KMS-11 (cell line): ENCODE data around the gene TMEM108.

ENCODE experiments used
- H2AFZ ChIP-seq: fragments of 200-600 bp; sonication (generic); 2 replicates; pipeline ENCODE4 v1.6.1; 2016; ENCODE audit warnings: antibody characterized with exemption, mixed run types, low read depth
- H3K27ac ChIP-seq: fragments of 200-600 bp; sonication (generic); 2 replicates; pipeline ENCODE4 v1.6.1; 2016; ENCODE audit warnings: mild to moderate bottlenecking, mixed run types
- H3K27me3 ChIP-seq: fragments of 200-600 bp; sonication (generic); 2 replicates; pipeline ENCODE4 v1.6.1; 2017; ENCODE audit warnings: mild to moderate bottlenecking, low read depth, mixed run types, moderate library complexity; ENCODE audit not compliant: insufficient read depth
- H3K36me3 ChIP-seq: fragments of 200-600 bp; sonication (generic); 2 replicates; pipeline ENCODE4 v1.6.1; 2017; ENCODE audit warnings: mild to moderate bottlenecking, mixed run types; ENCODE audit not compliant: insufficient read depth
- H3K4me1 ChIP-seq: fragments of 200-600 bp; sonication (generic); 2 replicates; pipeline ENCODE4 v1.6.1; 2016; ENCODE audit warnings: mild to moderate bottlenecking, low read depth, mixed run types; ENCODE audit not compliant: poor library complexity, severe bottlenecking
- H3K4me2 ChIP-seq: fragments of 200-600 bp; sonication (generic); 2 replicates; pipeline ENCODE4 v1.7.0; 2016; ENCODE audit warnings: mild to moderate bottlenecking, mixed run types
- H3K4me3 ChIP-seq: fragments of 200-600 bp; sonication (generic); IDR thresholded peaks from 2 replicates; pipeline ENCODE4 v1.6.1; 2017; ENCODE audit warnings: low read depth, low read length, mixed read lengths; ENCODE audit not compliant: insufficient read depth
- H3K79me2 ChIP-seq: fragments of 200-600 bp; sonication (generic); 2 replicates; pipeline ENCODE4 v1.6.1; 2016; ENCODE audit warnings: low read depth, mixed run types; ENCODE audit not compliant: insufficient read depth
- H3K9ac ChIP-seq: fragments of 200-600 bp; sonication (generic); 2 replicates; pipeline ENCODE4 v1.6.1; 2016; ENCODE audit warnings: mild to moderate bottlenecking, mixed run types
- H4K20me1 ChIP-seq: fragments of 200-600 bp; sonication (generic); 2 replicates; pipeline ENCODE4 v1.6.1; 2016; ENCODE audit warnings: mild to moderate bottlenecking, mixed run types; ENCODE audit not compliant: insufficient read depth
- CTCF ChIP-seq: fragments of 200-600 bp; sonication (generic); conservative IDR thresholded peaks from 2 replicates; pipeline ENCODE4 v1.6.1; 2017; ENCODE audit warnings: low read depth, mild to moderate bottlenecking, antibody characterized with exemption, low read length, moderate library complexity, mixed read lengths

TMEM108 gene

GRCh38 chr3:133419151-133419909 is 381.1 kb downstream of the TMEM108 start:
- no peak overlapping the region for H3K4me3 ChIP-seq
- H3K4me1 ChIP-seq, result peaks cover 4% of the 10 kb centered on the region
- no peak overlapping the region for H3K27ac ChIP-seq
- H4K20me1 ChIP-seq, result no peaks in the 10 kb centered on the region
- H2AFZ ChIP-seq, result no peak overlapping the region
- no peak overlapping the region for H3K4me2 ChIP-seq
- no peak for TF ChIP-seq CTCF
- H3K36me3 ChIP-seq, result no peaks in the 10 kb centered on the region
- H3K9ac ChIP-seq, result no peak overlapping the region
- H3K79me2 ChIP-seq, result no peaks in the 10 kb centered on the region
- no peaks in the 10 kb centered on the region for H3K27me3 ChIP-seq

GRCh38 chr3:133424937-133425869 is 387.0 kb downstream of the TMEM108 start:
- Histone ChIP-seq H3K27me3 (no peaks in the 10 kb centered on the region), H3K4me1 (peaks cover 4% of the 10 kb centered on the region), H3K27ac (no peak overlapping the region), H3K79me2 (no peaks in the 10 kb centered on the region), H4K20me1 (no peaks in the 10 kb centered on the region), H3K9ac (no peak overlapping the region), H3K4me3 (no peak overlapping the region), H2AFZ (no peak overlapping the region), H3K36me3 (no peaks in the 10 kb centered on the region), H3K4me2 (no peak overlapping the region)
- no peak for TF ChIP-seq CTCF

GRCh38 chr3:133425898-133426297 is 387.7 kb downstream of the TMEM108 start:
- no peak for TF ChIP-seq CTCF
- Histone ChIP-seq H3K79me2 (no peaks in the 10 kb centered on the region), H4K20me1 (no peaks in the 10 kb centered on the region), H3K4me2 (no peak overlapping the region), H3K27me3 (no peaks in the 10 kb centered on the region), H3K27ac (no peak overlapping the region), H3K36me3 (no peaks in the 10 kb centered on the region), H3K9ac (no peak overlapping the region), H2AFZ (no peak overlapping the region), H3K4me3 (no peak overlapping the region), H3K4me1 (peaks cover 4% of the 10 kb centered on the region)

GRCh38 chr3:133426721-133427120 is 388.5 kb downstream of the TMEM108 start:
- Histone ChIP-seq H3K36me3 (no peaks in the 10 kb centered on the region), H3K27me3 (no peaks in the 10 kb centered on the region), H3K4me2 (no peak overlapping the region), H4K20me1 (no peaks in the 10 kb centered on the region), H3K27ac (no peak overlapping the region), H3K9ac (no peak overlapping the region), H3K4me1 (peaks cover 4% of the 10 kb centered on the region), H2AFZ (no peak overlapping the region), H3K4me3 (no peak overlapping the region), H3K79me2 (no peaks in the 10 kb centered on the region)
- TF ChIP-seq CTCF, result no peak
